Breast epithelium (tissue), 4 donors: Measurements from ENCODE around the gene CALML3. TPM values are rescaled to one million over a fixed set of nuclear protein-coding genes. Genes with fewer than 3 reads are reported as not detected.

ENCODE experiments used
- DNase-seq, 2 donors: peaks; one replicate each; pipeline ENCODE4 v3.0.0-alpha.2; 2019; ENCODE audit warnings: low spot score in 2 of 2
- H3K27ac ChIP-seq, 2 donors: fragments of 200-600 bp; sonication (generic) in 1 of 2; one replicate each; pipeline ENCODE4 v1.5.1; 2016 to 2019; ENCODE audit warnings: mild to moderate bottlenecking in 1 of 2
- H3K27me3 ChIP-seq, 2 donors: fragments of 200-600 bp; sonication (generic) in 1 of 2; one replicate each; pipeline versions ENCODE4 v1.5.1 to v1.6.0; 2017 to 2019; ENCODE audit warnings: control low read depth in 1 of 2, mild to moderate bottlenecking in 1 of 2
- H3K36me3 ChIP-seq: fragments of 200-600 bp; one replicate; pipeline ENCODE4 v1.5.1; 2019
- H3K4me1 ChIP-seq, 2 donors: fragments of 200-600 bp; sonication (generic); one replicate each; pipeline ENCODE4 v1.5.1; 2016 to 2019; ENCODE audit warnings: control low read depth in 1 of 2
- H3K4me3 ChIP-seq, 3 donors: fragments of 200-600 bp; sonication (generic); 1 replicate in 2 of 3; 2 replicates in 1 of 3; pipeline ENCODE4 v1.5.1; 2016 to 2019; ENCODE audit warnings: mild to moderate bottlenecking in 3 of 3, moderate library complexity in 2 of 3
- H3K9me3 ChIP-seq, 2 donors: fragments of 200-600 bp; sonication (generic) in 1 of 2; one replicate each; pipeline ENCODE4 v1.5.1; 2016 to 2019; ENCODE audit warnings: control low read depth in 1 of 2
- CTCF ChIP-seq, 3 donors: fragments of 450-650 bp; IDR thresholded peaks; one replicate each; pipeline ENCODE4 v1.5.1; 2016 to 2017; ENCODE audit warnings: antibody characterized with exemption in 3 of 3, mild to moderate bottlenecking in 3 of 3, moderate library complexity in 3 of 3
- POLR2A ChIP-seq: fragments of 450-650 bp; IDR thresholded peaks from one replicate; pipeline ENCODE4 v1.6.1; 2016; ENCODE audit warnings: antibody characterized with exemption, mild to moderate bottlenecking, moderate library complexity
- POLR2AphosphoS5 ChIP-seq, 3 donors: sonication (generic); formaldehyde crosslinking; IDR thresholded peaks; one replicate each; pipeline ENCODE4 v1.6.1; 2017; ENCODE audit warnings: antibody characterized with exemption in 3 of 3
- intact Hi-C: fragments of 100-400 bp; cut with DNase I; formaldehyde crosslinking; loops from one replicate; pipeline ENCODE4 v1.15.1; 2023; ENCODE audit warnings: low total_unique reads
- total RNA-seq, 3 donors: library from RNA; depleted of rRNA; stranded (reverse); fragments of >200 nt; gene quantifications; one replicate each; pipeline ENCODE4 v1.1.0, GENCODE V29; 2016

Gene CALML3
- total RNA-seq, 3 donors from 2014 or later = 3.6 to 13.5 TPM; not detected in 1

GRCh38 chr10:5534880-5535856, 10.4 kb downstream of the CALML3 start:
- H3K9me3 ChIP-seq = no peaks in the 10 kb centered on the region
- DNase-seq = no peak
- peaks cover 0 to 14% of the 10 kb centered on the region in 2 donors for H3K4me1 ChIP-seq

GRCh38 chr10:5536486-5537081, 11.8 kb downstream of the CALML3 start:
- peak overlapping the region in 1 of 2 donors; percentile 74 for H3K27ac ChIP-seq
- intact Hi-C loops = no loop called here
- peaks cover 0 to 14% of the 10 kb centered on the region in 2 donors for H3K4me1 ChIP-seq
- no peaks in the 10 kb centered on the region for H3K9me3 ChIP-seq
- no peak for TF ChIP-seq CTCF (IDR thresholded peaks at IDR 0.05)
- TF ChIP-seq POLR2AphosphoS5 (IDR thresholded peaks at IDR 0.05) = no peak
- TF ChIP-seq POLR2A = no peak
- no peaks in the 10 kb centered on the region for H3K36me3 ChIP-seq
- no peak overlapping the region for H3K4me3 ChIP-seq
- H3K27me3 ChIP-seq = no peaks in the 10 kb centered on the region
- no peak for DNase-seq

More at GRCh38 chr10:5534880-5535856, 10.4 kb downstream of the CALML3 start:
- Histone ChIP-seq H3K36me3 (no peaks in the 10 kb centered on the region), H3K27ac (peak overlapping the region; percentile 85 to 88), H3K4me3 (peak overlapping the region in 1 of 3 donors; percentile 7), H3K27me3 (no peaks in the 10 kb centered on the region)
- intact Hi-C loops = no loop called here
- TF ChIP-seq CTCF (IDR thresholded peaks at IDR 0.05) (no peak), POLR2AphosphoS5 (IDR thresholded peaks at IDR 0.05) (peak in 1 of 3 donors; percentile 56)

- Histone ChIP-seq H3K27me3 (no peaks in the 10 kb centered on the region), H3K4me1 (peaks cover 0 to 14% of the 10 kb centered on the region in 2 donors), H3K27ac (peak overlapping the region; percentile 72 to 78), H3K4me3 (no peak overlapping the region), H3K36me3 (no peaks in the 10 kb centered on the region), H3K9me3 (no peaks in the 10 kb centered on the region)
- no peak for DNase-seq
- no peak for TF ChIP-seq POLR2A
- TF ChIP-seq CTCF (IDR thresholded peaks at IDR 0.05) = no peak
- no peak for TF ChIP-seq POLR2AphosphoS5 (IDR thresholded peaks at IDR 0.05)
- intact Hi-C loops = loop anchor here (1.0 kb wide), 1 partner anchor 38 kb away; the partner anchor contains the start of gene CALML5
These were observed 12.9 kb downstream of the CALML3 start for GRCh38 chr10:5537684-5538083.

GRCh38 chr10:5538446-5538845, 13.7 kb downstream of the CALML3 start:
- DNase-seq = peak; percentile 51 to 64
- H3K9me3 ChIP-seq = no peaks in the 10 kb centered on the region
- TF ChIP-seq CTCF (IDR thresholded peaks at IDR 0.05) (no peak), POLR2AphosphoS5 (IDR thresholded peaks at IDR 0.05) (peak in 1 of 3 donors; percentile 13)
- H3K36me3 ChIP-seq = no peaks in the 10 kb centered on the region
- H3K27ac ChIP-seq = peak overlapping the region; percentile 78 to 81
- no peaks in the 10 kb centered on the region for H3K27me3 ChIP-seq
- H3K4me1 ChIP-seq = peaks cover 0 to 14% of the 10 kb centered on the region in 2 donors
- intact Hi-C loops = loop anchor here (1.0 kb wide), 1 partner anchor 39 kb away; the partner anchor contains the start of gene CALML5
- no peak overlapping the region for H3K4me3 ChIP-seq
